ENCODE measurements around the gene TIGAR.
A peak's percentile ranks its signal among the peaks of the same experiment; 100 is the strongest.

TIGAR gene

DNA sequence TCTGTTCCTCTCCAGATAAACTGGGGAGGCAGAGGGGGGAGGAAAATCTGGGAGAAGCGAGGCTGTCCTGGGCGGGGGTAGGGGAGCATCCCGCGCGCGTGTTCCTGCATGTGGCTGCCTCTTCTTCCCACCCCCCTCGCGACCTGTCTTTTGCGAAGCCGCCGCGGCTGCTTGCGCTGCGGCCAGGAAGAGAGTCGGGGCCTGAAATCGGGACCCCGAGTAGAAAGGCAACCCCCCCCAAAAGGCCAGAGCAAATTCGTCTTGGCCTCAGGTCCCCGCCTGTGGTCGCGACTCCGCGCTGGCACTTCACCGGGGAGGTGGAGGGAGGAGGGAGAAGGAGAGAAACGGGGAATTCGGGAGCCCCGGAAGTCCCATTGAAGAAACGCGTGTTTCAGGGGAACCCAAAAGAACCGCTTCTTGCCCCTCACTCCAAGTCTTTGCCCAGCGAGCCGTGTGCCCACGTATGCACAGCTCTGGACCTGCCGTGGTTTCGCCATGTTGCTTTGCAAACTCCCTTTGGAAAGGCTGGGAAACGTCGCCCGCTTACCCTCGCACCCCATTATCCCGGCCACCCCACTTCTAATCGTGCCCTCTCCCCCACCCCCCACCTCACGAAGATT is 46.5 kb upstream of the TIGAR start:
- TF ChIP-seq, protein P1, sequence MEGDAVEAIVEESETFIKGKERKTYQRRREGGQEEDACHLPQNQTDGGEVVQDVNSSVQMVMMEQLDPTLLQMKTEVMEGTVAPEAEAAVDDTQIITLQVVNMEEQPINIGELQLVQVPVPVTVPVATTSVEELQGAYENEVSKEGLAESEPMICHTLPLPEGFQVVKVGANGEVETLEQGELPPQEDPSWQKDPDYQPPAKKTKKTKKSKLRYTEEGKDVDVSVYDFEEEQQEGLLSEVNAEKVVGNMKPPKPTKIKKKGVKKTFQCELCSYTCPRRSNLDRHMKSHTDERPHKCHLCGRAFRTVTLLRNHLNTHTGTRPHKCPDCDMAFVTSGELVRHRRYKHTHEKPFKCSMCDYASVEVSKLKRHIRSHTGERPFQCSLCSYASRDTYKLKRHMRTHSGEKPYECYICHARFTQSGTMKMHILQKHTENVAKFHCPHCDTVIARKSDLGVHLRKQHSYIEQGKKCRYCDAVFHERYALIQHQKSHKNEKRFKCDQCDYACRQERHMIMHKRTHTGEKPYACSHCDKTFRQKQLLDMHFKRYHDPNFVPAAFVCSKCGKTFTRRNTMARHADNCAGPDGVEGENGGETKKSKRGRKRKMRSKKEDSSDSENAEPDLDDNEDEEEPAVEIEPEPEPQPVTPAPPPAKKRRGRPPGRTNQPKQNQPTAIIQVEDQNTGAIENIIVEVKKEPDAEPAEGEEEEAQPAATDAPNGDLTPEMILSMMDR (IDR thresholded peaks at IDR 0.05; ENCODE audit: low read depth, low read length, missing control alignments) = no peak
- DNase-seq (ENCODE audit: extremely low read depth, low read depth) = no peak
- H3K4me3 ChIP-seq (replicated peaks; ENCODE audit: low read depth, low read length) = peak overlapping the region; percentile 38

DNA sequence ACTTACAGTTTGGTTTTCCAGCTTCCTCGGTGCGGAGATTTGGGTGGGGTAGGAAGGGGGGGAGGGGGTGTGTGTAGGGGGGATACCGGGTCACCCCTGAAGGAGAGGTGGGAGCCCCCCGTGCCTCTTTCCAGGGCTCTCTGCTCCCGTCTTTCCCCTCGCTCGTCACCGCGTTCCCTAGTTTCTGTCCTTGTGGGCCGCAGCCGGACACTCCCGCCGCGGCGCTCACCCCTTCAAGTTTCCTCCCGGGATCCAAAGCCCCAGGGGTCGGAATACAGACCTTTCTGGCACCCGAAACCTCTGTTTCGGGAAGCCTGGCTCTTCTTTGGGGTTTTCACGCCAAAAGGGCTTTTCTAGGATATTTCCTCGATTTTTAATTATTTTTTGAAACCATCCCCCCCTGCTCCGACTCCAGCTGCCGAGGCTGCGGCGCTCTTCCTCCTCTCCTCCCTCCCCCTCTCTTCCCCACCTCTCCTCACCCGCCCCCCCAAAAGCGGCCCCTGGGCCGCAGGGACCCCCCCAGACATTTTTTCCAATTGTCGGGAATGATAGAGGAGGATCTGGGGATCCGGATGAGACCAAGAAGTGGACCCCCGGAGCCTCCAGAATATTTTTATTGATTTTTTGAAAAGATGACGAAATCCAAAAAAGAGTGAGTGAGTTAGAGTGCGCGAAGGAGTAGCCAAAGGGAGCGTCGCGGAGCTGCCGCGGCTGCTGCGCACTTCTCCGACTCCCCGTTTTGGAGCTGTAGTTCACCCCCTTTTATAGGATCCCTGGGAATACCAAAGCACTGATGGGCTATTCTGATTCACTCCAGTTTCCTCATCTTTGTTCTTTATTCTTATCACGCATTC is 45.8 kb upstream of the TIGAR start:
- TF ChIP-seq, protein P1 (IDR thresholded peaks at IDR 0.05; ENCODE audit: low read depth, low read length, missing control alignments) = no peak
- peak overlapping the region; percentile 38 for H3K4me3 ChIP-seq (replicated peaks; ENCODE audit: low read depth, low read length)
- DNase-seq (ENCODE audit: extremely low read depth, low read depth) = no peak

DNA sequence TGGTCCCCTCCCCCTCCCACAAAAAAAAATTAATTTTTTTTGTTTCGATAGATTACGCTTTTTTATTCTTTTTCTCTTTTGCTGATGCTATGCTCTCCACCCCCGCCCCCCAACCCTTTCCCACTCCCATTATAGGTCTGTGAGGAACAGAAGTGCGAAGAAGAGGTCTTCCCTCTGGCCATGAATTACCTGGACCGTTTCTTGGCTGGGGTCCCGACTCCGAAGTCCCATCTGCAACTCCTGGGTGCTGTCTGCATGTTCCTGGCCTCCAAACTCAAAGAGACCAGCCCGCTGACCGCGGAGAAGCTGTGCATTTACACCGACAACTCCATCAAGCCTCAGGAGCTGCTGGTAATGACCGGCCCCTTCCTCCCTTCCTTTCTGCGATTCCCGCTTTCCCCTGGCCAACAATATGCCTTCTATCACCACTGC is 45.1 kb upstream of the TIGAR start:
- TF ChIP-seq, protein P1 (IDR thresholded peaks at IDR 0.05; ENCODE audit: low read depth, low read length, missing control alignments) = no peak
- H3K4me3 ChIP-seq (replicated peaks; ENCODE audit: low read depth, low read length) = no peak overlapping the region
- no peak for DNase-seq (ENCODE audit: extremely low read depth, low read depth)

DNA sequence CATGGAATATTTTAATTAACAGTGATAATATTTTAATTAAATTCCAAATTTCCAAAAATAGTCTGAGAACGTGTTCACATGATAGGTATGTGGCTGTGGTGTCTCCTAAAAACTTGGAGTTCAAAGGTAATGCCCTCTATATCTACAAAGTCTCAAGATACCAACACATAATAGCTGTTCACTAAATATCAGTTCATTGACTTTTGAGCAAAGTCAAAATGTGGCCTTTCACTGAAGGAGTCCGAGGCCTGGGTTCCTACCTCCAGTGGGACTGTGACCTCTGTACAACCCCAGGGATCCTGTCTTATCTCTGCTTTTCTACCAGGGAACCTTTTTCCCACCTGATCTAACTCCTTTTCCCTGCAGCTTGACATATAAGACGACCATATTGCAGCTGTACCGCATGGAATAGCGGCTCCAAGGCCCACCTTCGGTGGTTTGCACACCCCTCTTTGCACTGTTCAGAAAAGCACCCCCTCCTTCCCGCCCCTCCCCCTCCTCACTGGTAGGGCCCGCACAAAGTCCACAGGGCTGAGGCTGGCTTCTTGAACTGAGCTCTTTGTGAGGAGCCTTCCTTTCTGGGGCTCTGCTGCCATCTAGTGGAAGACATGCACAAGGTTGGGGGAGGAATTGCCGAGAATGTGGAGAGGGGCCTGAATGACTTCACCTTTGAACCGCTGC is 44.3 kb upstream of the TIGAR start:
- H3K4me3 ChIP-seq (replicated peaks; ENCODE audit: low read depth, low read length) = no peak overlapping the region
- DNase-seq (ENCODE audit: extremely low read depth, low read depth) = peak; percentile 74
- TF ChIP-seq, protein P1 (IDR thresholded peaks at IDR 0.05; ENCODE audit: low read depth, low read length, missing control alignments) = peak; percentile 85

DNA sequence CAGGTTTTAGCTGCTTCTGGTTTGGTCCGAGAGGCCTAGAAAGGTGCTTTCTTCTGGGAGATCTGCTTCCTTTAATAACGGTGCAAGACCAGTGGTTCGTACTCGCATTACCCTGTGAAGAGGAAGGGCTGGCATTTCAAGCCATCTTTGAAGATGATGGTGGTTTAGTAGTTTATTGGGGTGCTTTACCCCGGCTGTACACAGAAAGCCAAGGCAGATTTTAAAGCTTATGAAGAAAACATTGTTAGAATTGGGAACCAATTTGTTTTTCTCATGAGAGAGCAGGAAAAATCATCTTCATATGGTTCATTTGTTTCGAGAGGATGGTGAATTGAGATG is 43.8 kb upstream of the TIGAR start:
- TF ChIP-seq, protein P1 (IDR thresholded peaks at IDR 0.05; ENCODE audit: low read depth, low read length, missing control alignments) = no peak
- no peak for DNase-seq (ENCODE audit: extremely low read depth, low read depth)
- no peak overlapping the region for H3K4me3 ChIP-seq (replicated peaks; ENCODE audit: low read depth, low read length)

DNA sequence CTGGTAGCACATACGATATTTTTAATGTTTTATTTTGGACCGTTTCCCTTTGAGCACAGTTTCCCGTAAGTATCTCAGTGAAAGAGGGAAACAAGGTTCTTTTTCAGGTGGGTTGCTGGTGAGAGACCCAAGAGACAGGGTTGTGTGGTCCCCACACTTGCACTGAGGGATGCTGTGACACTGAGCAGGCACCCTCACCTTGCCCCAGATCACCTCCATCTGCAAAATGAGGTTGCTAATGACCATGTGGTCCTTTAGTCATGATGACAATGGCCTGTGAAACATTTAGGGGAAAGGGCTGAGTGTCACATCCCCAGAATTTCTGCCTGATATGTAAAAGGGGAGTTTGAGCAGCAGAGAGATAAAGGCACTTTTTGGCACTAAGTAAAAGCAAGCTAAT is 43.2 kb upstream of the TIGAR start:
- no peak overlapping the region for H3K4me3 ChIP-seq (replicated peaks; ENCODE audit: low read depth, low read length)
- TF ChIP-seq, protein P1 (IDR thresholded peaks at IDR 0.05; ENCODE audit: low read depth, low read length, missing control alignments) = no peak
- no peak for DNase-seq (ENCODE audit: extremely low read depth, low read depth)
